NCI-H82 treated with DMSO at 0.1 percent for 48 hours (cell line): ENCODE measurements around the gene PHB1.

Source experiments
- DNase-seq: peaks from one replicate; lab custom pipeline; 2025; ENCODE audit not compliant: unreplicated experiment; lab: John Stamatoyannopoulos, UW

Gene PHB1

DNA sequence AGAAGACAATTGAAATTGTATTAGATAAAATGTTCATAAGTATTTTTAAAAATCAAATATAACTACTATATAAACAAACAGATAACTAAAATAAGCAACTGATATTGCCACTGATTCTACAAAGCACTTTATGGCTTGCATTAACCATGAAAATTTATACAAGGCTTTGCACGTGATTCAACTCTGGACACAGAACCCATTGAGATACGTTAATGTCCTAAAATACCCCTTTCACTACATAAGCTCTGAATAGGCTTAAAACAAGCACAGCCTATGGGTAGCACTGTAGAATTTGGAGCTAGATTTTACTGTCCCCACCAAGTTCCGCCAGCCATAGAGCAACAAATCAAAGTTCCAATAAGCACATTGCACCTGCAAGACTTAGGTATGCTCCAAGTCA is 57.2 kb downstream of the PHB1 start:
- DNase-seq = no peak

DNA sequence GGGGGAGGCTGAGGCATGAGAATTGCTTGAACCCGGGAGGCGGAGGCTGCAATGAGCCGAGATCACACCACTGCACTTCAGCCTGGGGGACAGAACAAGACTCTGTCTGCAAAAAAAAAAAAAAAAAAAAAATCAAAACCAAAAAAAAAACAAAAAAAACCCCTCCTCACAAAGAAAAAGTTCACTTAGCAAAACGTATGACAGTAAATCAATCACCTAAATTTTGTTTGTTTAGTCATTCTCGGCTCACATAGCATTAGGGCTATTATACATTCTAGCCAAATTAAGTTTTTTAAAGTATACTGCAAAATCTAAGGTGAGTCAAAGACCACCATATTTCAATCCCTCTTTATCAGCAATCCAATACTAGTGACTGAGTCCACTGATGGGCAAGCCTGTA is 58.4 kb downstream of the PHB1 start:
- no peak for DNase-seq
